PFSK-1 (cell line): ENCODE results near the gene BICD1.

Source experiments
- FOXP2 ChIP-seq: optimal IDR thresholded peaks from 2 replicates; pipeline ENCODE3; 2011; ENCODE audit warnings: borderline replicate concordance, control low read depth, inconsistent platforms; ENCODE audit not compliant: insufficient read depth; ENCODE audit errors: extremely low read length, extremely low read depth
- POLR2AphosphoS5 ChIP-seq: IDR thresholded peaks from 2 replicates; pipeline ENCODE4 v1.6.1; 2012; ENCODE audit warnings: low read depth, mild to moderate bottlenecking, control low read depth, low read length, moderate library complexity
- SIN3A ChIP-seq: IDR thresholded peaks from 2 replicates; pipeline ENCODE4 v1.6.1; 2012; ENCODE audit warnings: mild to moderate bottlenecking, low read length, moderate library complexity, borderline replicate concordance; ENCODE audit not compliant: insufficient read depth
- TAF1 ChIP-seq: IDR thresholded peaks from 2 replicates; pipeline ENCODE4 v1.6.1; 2012; ENCODE audit warnings: low read length, control low read depth, borderline replicate concordance; ENCODE audit not compliant: insufficient read depth

- TF ChIP-seq POLR2AphosphoS5 (no peak), TAF1 (no peak), FOXP2 (no peak), SIN3A (no peak)
Observed at GRCh38 chr12:32418903-32419519, 312.4 kb downstream of the BICD1 start.
